Omental fat pad (tissue), 4 donors: ENCODE data around the gene IGSF9B. TPM values are rescaled to one million over a fixed set of nuclear protein-coding genes. Genes with fewer than 3 reads are reported as not detected.

Source experiments
- ATAC-seq: fragments of 150-250 bp; one replicate; pipeline ENCODE4 v1.9.1; 2016; ENCODE audit warnings: mild to moderate bottlenecking, moderate library complexity; ENCODE audit not compliant: low FRiP score
- DNase-seq: peaks from one replicate; pipeline ENCODE4 v3.0.0-alpha.2; 2019; ENCODE audit warnings: low spot score
- CTCF ChIP-seq, 3 donors: fragments of 450-650 bp; IDR thresholded peaks; one replicate each; pipeline ENCODE4 v1.5.1; 2016 to 2017; ENCODE audit warnings: antibody characterized with exemption in 3 of 3, mild to moderate bottlenecking in 3 of 3, moderate library complexity in 2 of 3
- total RNA-seq, 4 donors: library from RNA; depleted of rRNA; stranded (reverse); fragments of >200 nt; gene quantifications; one replicate each; pipeline ENCODE4 v1.1.0, GENCODE V29; 2016

The IGSF9B gene
- total RNA-seq, 4 donors from 2014 or later: 2.0 to 29.7 (median 6.6) TPM

- no peak for TF ChIP-seq CTCF (IDR thresholded peaks at IDR 0.05)
- ATAC-seq (no peak), DNase-seq (no peak)
Measured at GRCh38 chr11:133906241-133906640, 50.5 kb downstream of the IGSF9B start.

- DNase-seq: no peak
- TF ChIP-seq CTCF (IDR thresholded peaks at IDR 0.05): no peak
Measured at GRCh38 chr11:133905677-133906156, 51.1 kb downstream of the IGSF9B start.

GRCh38 chr11:133904818-133905515 is 51.8 kb downstream of the IGSF9B start:
- DNase-seq: no peak
- ATAC-seq: no peak
- TF ChIP-seq CTCF (IDR thresholded peaks at IDR 0.05): no peak

More at GRCh38 chr11:133905677-133906156, 51.1 kb downstream of the IGSF9B start:
- ATAC-seq: no peak

GRCh38 chr11:133903875-133904817 is 52.6 kb downstream of the IGSF9B start:
- ATAC-seq (no peak), DNase-seq (no peak)
- TF ChIP-seq CTCF (IDR thresholded peaks at IDR 0.05): no peak

GRCh38 chr11:133903056-133903455 is 53.7 kb downstream of the IGSF9B start:
- TF ChIP-seq CTCF (IDR thresholded peaks at IDR 0.05): no peak
- ATAC-seq: no peak
- DNase-seq: no peak

- no peak for TF ChIP-seq CTCF (IDR thresholded peaks at IDR 0.05)
- ATAC-seq: no peak
- DNase-seq: no peak
Measured at GRCh38 chr11:133902506-133902905, 54.3 kb downstream of the IGSF9B start.
